SK-N-MC (cell line): ENCODE measurements around the gene TMEM38A.

ENCODE experiments used
- DNase-seq: peaks from one replicate; pipeline ENCODE4 v3.0.0-alpha.2; 2011; ENCODE audit warnings: low read depth, low spot score
- H3K27ac ChIP-seq: fragments of 200-600 bp; sonication (generic); 2 replicates; pipeline ENCODE4 v1.5.1; 2016; ENCODE audit warnings: mixed run types
- H3K36me3 ChIP-seq: fragments of 200-600 bp; sonication (generic); 2 replicates; pipeline ENCODE4 v1.6.1; 2017; ENCODE audit warnings: antibody characterized with exemption, low read length, mixed read lengths; ENCODE audit not compliant: insufficient read depth
- H3K4me3 ChIP-seq: fragments of 200-600 bp; sonication (generic); 2 replicates; pipeline ENCODE4 v1.5.1; 2016
- H3K9ac ChIP-seq: fragments of 200-600 bp; sonication (generic); 2 replicates; pipeline ENCODE4 v1.8.0; 2017; ENCODE audit warnings: mixed run types, mixed read lengths; ENCODE audit not compliant: insufficient read length
- H3K9me3 ChIP-seq: fragments of 200-600 bp; sonication (generic); 2 replicates; pipeline ENCODE4 v1.6.1; 2017; ENCODE audit warnings: low read depth, mild to moderate bottlenecking, antibody characterized with exemption, low read length, moderate library complexity, mixed read lengths
- EZH2 ChIP-seq: fragments of 200-600 bp; sonication (generic); IDR thresholded peaks from one replicate; pipeline ENCODE4 v1.6.1; 2017; ENCODE audit warnings: antibody characterized with exemption
- FOXP2 ChIP-seq: optimal IDR thresholded peaks from 2 replicates; pipeline ENCODE3; 2011; ENCODE audit warnings: mild to moderate bottlenecking, moderate library complexity; ENCODE audit not compliant: insufficient read depth; ENCODE audit errors: extremely low read length, control extremely low read depth
- POLR2AphosphoS5 ChIP-seq: IDR thresholded peaks from 2 replicates; pipeline ENCODE4 v1.6.1; 2012; ENCODE audit warnings: mild to moderate bottlenecking, low read depth, low read length, borderline replicate concordance

TMEM38A gene, protein sequence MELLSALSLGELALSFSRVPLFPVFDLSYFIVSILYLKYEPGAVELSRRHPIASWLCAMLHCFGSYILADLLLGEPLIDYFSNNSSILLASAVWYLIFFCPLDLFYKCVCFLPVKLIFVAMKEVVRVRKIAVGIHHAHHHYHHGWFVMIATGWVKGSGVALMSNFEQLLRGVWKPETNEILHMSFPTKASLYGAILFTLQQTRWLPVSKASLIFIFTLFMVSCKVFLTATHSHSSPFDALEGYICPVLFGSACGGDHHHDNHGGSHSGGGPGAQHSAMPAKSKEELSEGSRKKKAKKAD

DNA sequence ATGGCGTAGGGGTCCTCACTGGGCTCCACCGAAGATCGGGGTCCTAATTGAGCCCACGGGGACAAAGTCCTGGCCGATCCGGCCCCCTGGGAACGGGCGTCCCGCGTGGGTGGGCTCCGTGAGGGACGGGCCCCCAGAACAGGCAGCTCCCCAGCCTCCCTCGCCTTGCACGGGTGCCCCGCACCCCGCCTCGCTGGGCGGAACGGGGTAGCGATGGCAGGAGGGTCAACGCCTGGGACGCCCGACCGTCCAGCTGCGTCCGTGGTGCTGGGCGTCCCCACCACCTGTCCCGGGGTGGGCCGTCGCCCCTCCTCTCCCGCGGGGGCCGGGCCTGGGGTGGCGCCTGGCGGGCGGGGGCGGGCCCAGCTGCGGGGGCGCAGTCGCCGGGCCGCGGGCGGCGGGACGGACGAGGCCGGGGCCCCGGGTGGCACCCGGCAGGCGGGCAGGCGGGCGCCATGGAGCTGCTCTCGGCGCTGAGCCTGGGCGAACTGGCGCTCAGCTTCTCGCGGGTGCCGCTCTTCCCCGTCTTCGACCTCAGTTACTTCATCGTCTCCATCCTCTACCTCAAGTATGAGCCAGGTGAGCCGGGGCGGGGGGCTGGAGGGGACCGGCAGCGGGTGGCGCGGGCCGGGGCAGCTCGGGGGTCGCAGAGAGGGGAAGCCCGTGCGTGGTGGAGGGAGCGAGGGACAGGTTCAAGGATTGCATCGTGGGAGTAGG lies at the start of gene TMEM38A:
Gene TMEM38A (plus strand): TSS at position 377 of the 717 bp plus-strand sequence. CDS start 79 bp downstream, at position 456.
- Histone ChIP-seq H3K36me3 (peaks cover 30% of the 10 kb centered on the region), H3K9me3 (no peaks in the 10 kb centered on the region), H3K9ac (peak within 1 kb of the TSS; percentile 92), H3K27ac (peak within 1 kb of the TSS; percentile 96), H3K4me3 (peak within 1 kb of the TSS; percentile 92)
- TF ChIP-seq FOXP2: no peak
- TF ChIP-seq POLR2AphosphoS5: no peak; the same call in 1 of the 2 replicates
- no peak for DNase-seq

DNA sequence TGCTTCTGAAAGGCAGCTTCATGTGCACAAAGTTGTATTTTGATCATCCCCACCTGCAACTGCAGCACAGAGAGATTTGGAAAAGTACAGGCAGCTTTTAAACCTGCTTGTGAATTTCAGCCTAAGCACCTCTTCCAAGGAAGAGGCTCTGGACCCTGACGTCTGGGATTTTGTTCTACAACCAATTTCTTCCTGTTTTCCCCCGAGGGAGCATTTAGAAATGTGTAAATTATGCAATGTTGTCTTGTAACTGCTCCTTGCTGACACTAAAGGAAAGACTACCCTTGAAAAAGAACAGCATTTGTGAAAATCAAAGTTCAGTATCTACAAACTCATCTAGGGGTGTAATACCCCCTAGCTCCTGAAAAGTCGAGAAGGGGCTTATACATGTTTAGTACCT lies 48.3 kb upstream of the TMEM38A start:
- H3K4me3 ChIP-seq: peak overlapping the region; percentile 53
- TF ChIP-seq POLR2AphosphoS5 (no peak), EZH2 (no peak), FOXP2 (peak; percentile 73)
- H3K36me3 ChIP-seq: no peaks in the 10 kb centered on the region
- no peaks in the 10 kb centered on the region for H3K9me3 ChIP-seq
- H3K9ac ChIP-seq: no peak overlapping the region
- H3K27ac ChIP-seq: peak overlapping the region; percentile 48
- no peak for DNase-seq

DNA sequence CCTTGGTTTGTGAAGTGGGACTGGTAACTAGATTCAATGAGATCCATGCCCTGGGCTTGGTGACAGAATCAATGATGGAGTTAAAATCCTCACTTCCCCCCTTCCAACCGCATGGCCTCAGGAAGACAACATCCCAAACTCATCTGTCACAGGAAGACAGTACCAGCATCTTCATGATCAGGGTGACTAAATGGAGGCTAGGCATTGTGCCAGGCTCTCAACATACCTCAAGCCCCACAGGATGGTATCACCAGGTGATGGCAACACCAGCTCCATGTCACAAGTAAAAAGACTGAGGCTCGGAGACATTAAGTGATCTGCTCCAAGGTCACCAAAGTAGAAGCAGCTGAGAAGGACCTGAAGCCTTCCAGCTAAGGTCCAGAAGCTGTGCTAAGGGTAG lies 47.1 kb upstream of the TMEM38A start:
- H3K4me3 ChIP-seq: no peak overlapping the region
- H3K9me3 ChIP-seq: no peaks in the 10 kb centered on the region
- no peak overlapping the region for H3K27ac ChIP-seq
- no peak for TF ChIP-seq EZH2
- TF ChIP-seq POLR2AphosphoS5: no peak
- TF ChIP-seq FOXP2: no peak
- no peak overlapping the region for H3K9ac ChIP-seq
- no peaks in the 10 kb centered on the region for H3K36me3 ChIP-seq
- no peak for DNase-seq

DNA sequence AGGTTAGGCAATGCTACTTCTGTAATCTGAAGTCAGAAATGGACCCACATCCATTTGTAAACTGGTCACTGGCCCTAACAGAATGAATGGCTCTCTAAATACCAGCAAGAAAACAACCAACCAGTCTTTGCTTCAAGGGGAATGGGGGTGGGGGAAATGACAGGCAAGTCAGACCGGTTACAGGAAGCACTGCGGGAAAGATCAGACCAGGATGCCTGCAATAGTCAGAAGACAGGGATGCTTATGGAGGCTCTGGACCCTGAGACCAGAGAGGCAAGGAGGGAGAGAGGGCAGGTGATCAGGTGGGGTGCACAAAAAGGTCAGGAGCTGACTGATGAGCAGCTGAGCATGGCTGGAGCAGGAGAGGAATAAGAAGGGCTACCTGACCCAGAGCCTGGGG lies 46.0 kb upstream of the TMEM38A start:
- no peak overlapping the region for H3K9ac ChIP-seq
- DNase-seq: no peak
- TF ChIP-seq EZH2 (no peak), FOXP2 (no peak), POLR2AphosphoS5 (no peak)
- H3K4me3 ChIP-seq: no peak overlapping the region
- no peaks in the 10 kb centered on the region for H3K9me3 ChIP-seq
- H3K36me3 ChIP-seq: no peaks in the 10 kb centered on the region
- no peak overlapping the region for H3K27ac ChIP-seq

DNA sequence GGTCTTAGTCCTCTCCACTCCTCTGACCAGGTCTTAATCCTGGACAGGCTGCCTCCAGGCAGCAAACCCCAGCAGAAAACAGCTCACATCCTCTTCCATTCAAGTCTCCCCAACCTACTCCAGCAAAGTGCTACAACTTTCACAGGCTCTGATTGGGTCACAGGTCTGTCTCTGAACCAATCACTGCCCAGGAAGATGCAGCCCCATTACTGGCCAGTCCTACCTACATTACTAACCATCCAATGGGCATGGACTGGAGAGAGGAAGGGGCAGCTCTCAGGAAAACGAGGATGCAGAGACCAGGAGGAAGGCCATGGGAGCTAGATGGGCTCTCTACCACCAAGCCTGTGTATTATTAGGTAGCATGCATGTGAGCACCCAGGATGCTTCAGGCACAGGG lies 45.1 kb upstream of the TMEM38A start:
- Histone ChIP-seq H3K9ac (no peak overlapping the region), H3K9me3 (no peaks in the 10 kb centered on the region), H3K36me3 (no peaks in the 10 kb centered on the region), H3K27ac (no peak overlapping the region), H3K4me3 (no peak overlapping the region)
- DNase-seq: no peak
- TF ChIP-seq FOXP2 (no peak), EZH2 (no peak), POLR2AphosphoS5 (no peak)

DNA sequence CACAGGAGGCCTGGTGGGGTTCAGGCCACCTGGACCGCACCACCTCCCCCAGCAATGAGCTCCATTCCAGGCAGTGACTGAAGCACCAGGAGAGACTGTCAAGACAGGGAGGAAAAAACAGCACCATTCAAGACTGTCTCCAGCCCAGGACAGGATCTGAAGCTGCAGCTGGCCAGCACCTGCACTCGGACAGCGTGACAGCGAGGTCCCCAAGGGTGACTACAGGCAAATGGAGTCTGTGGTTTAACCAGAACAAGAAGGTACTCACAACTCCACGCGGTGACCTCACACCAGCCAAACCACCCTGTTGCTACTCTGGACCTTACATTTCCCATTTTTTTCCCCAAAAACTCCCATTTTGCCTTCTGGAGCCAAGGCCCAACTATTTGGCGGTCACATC lies 42.7 kb upstream of the TMEM38A start:
- H3K27ac ChIP-seq: no peak overlapping the region
- TF ChIP-seq EZH2: no peak
- no peak for TF ChIP-seq POLR2AphosphoS5
- no peak for TF ChIP-seq FOXP2
- no peaks in the 10 kb centered on the region for H3K9me3 ChIP-seq
- H3K36me3 ChIP-seq: no peaks in the 10 kb centered on the region
- H3K9ac ChIP-seq: no peak overlapping the region
- DNase-seq: no peak
- no peak overlapping the region for H3K4me3 ChIP-seq

DNA sequence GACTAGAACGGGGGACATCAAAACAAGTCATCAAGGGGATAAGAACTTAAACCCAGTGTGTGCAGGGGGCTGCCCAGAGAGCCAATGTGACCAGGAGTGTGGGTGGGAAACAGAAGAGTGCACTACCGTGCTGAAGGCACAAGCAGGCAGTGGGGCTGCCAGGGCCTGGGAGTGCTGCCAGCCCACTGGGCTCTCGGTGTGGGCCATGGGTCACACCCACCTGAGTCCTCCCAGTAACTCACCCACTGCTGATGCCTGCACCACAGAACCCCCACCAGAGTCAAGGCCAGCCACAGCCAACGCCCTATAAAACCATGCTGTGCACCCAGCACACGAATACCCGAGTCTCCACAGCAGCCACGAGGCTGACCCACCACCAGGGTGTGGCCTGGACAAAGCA lies 41.5 kb upstream of the TMEM38A start:
- Histone ChIP-seq H3K36me3 (peaks cover 8% of the 10 kb centered on the region; the same call in 1 of the 2 replicates), H3K27ac (no peak overlapping the region), H3K4me3 (no peak overlapping the region), H3K9me3 (no peaks in the 10 kb centered on the region), H3K9ac (no peak overlapping the region)
- no peak for DNase-seq
- TF ChIP-seq FOXP2 (no peak), POLR2AphosphoS5 (no peak), EZH2 (no peak)

DNA sequence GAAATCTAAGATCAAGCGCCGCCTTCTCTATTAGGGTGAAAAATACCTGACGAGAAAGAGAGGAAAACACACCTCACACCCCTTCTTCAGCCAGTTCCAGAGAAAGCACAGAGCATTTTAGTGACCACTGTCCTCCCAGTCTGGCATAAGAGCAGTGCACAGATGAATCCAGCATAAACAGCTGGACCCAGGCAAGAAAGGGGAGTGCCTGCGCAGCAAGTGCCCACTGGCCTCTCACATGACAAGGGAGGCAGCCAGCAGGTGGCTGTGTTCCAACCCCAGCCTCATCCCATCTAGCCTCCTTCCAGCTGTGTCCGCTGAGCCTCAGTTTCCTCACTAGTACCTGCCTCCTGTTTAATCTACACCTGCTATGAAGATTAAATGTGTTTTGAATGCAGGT lies 40.9 kb upstream of the TMEM38A start:
- Histone ChIP-seq H3K36me3 (peaks cover 13% of the 10 kb centered on the region; the same call in 1 of the 2 replicates), H3K9me3 (no peaks in the 10 kb centered on the region), H3K4me3 (no peak overlapping the region), H3K27ac (no peak overlapping the region), H3K9ac (no peak overlapping the region)
- TF ChIP-seq POLR2AphosphoS5 (no peak), EZH2 (no peak)
- DNase-seq: no peak

DNA sequence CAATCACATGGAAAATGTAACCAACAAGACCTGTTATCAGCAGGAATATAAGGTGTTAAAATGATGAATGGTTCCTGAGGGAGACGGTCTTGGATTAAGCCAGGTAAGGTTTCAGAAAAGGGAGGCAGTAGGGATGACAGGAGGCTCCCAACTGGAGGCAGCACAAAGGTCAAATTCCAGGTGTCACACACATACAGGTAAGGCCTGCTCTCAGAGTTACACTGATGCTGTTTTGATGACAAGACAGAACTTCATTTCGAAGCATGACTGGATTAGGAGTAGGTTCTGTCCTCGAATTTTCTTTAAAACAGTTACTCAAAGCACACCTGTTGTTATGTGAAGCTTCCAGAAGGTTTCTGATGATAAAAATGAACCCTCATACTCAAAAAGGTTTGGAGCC lies 40.4 kb upstream of the TMEM38A start:
- H3K9ac ChIP-seq: no peak overlapping the region
- H3K27ac ChIP-seq: no peak overlapping the region
- peaks cover 15% of the 10 kb centered on the region; the same call in 1 of the 2 replicates for H3K36me3 ChIP-seq
- no peaks in the 10 kb centered on the region for H3K9me3 ChIP-seq
- no peak for DNase-seq
- H3K4me3 ChIP-seq: no peak overlapping the region
- no peak for TF ChIP-seq POLR2AphosphoS5
- TF ChIP-seq EZH2: no peak
- TF ChIP-seq FOXP2: no peak
